Ascending aorta (tissue), 2 donors: Measurements from ENCODE around the gene PLD3. TPM values are rescaled to one million over a fixed set of nuclear protein-coding genes. Genes with fewer than 3 reads are reported as not detected.
A peak's percentile ranks its signal among the peaks of the same experiment; 100 is the strongest.

Experiments used
- DNase-seq, 2 donors: peaks; one replicate each; pipeline ENCODE4 v3.0.0-alpha.2; 2019; ENCODE audit warnings: low spot score in 2 of 2
- H3K27ac ChIP-seq, 2 donors: fragments of 200-600 bp; sonication (generic); one replicate each; pipeline ENCODE4 v1.5.1; 2016 to 2017; ENCODE audit warnings: mild to moderate bottlenecking in 1 of 2
- H3K27me3 ChIP-seq: fragments of 200-600 bp; sonication (generic); one replicate; pipeline ENCODE4 v1.5.1; 2017
- H3K36me3 ChIP-seq, 2 donors: fragments of 200-600 bp; sonication (generic); one replicate each; pipeline ENCODE4 v1.5.1; 2016
- H3K4me1 ChIP-seq, 2 donors: fragments of 200-600 bp; sonication (generic); one replicate each; pipeline ENCODE4 v1.5.1; 2016 to 2017; ENCODE audit warnings: mild to moderate bottlenecking in 1 of 2
- H3K4me3 ChIP-seq, 2 donors: fragments of 200-600 bp; sonication (generic); one replicate each; pipeline ENCODE4 v1.5.1; 2016 to 2017; ENCODE audit warnings: mild to moderate bottlenecking in 1 of 2
- H3K9me3 ChIP-seq, 2 donors: fragments of 200-600 bp; sonication (generic); one replicate each; pipeline ENCODE4 v1.5.1; 2016
- CTCF ChIP-seq, 3 experiments: fragments of 200-600 bp in 2 of 3; fragments of 450-650 bp in 1 of 3; sonication (generic) in 2 of 3; IDR thresholded peaks; one replicate each; pipeline ENCODE4 v1.5.1; 2016 to 2019; ENCODE audit warnings: antibody characterized with exemption in 3 of 3, mild to moderate bottlenecking in 1 of 3, moderate library complexity in 1 of 3
- intact Hi-C: fragments of 100-400 bp; cut with DNase I; formaldehyde crosslinking; loops from one replicate; pipeline ENCODE4 v1.15.1; 2023
- total RNA-seq: library from RNA; depleted of rRNA; stranded (reverse); fragments of >200 nt; gene quantifications from one replicate; pipeline ENCODE4 v1.1.0, GENCODE V29; 2016

PLD3 gene
- total RNA-seq, 1 donor from 2014 or later, result 345 TPM

GRCh38 chr19:40355975-40356680, 7.6 kb downstream of the PLD3 start:
- H3K4me3 ChIP-seq, result no peak overlapping the region
- no peaks in the 10 kb centered on the region for H3K4me1 ChIP-seq
- no peak for TF ChIP-seq CTCF (IDR thresholded peaks at IDR 0.05)
- H3K9me3 ChIP-seq, result no peaks in the 10 kb centered on the region
- no peak overlapping the region for H3K27ac ChIP-seq
- no peaks in the 10 kb centered on the region for H3K27me3 ChIP-seq
- DNase-seq, result no peak
- intact Hi-C loops, result no loop called here
- peaks cover 0 to 4% of the 10 kb centered on the region in 2 donors for H3K36me3 ChIP-seq

- intact Hi-C loops, result no loop called here
- no peak overlapping the region for H3K4me3 ChIP-seq
These were observed 8.4 kb downstream of the PLD3 start for GRCh38 chr19:40356681-40357595.

GRCh38 chr19:40357640-40358039, 9.1 kb downstream of the PLD3 start:
- no peak overlapping the region for H3K27ac ChIP-seq
- no peak overlapping the region for H3K4me3 ChIP-seq
- no peaks in the 10 kb centered on the region for H3K9me3 ChIP-seq
- intact Hi-C loops, result no loop called here
- DNase-seq, result no peak
- no peaks in the 10 kb centered on the region for H3K27me3 ChIP-seq
- peaks cover 0 to 4% of the 10 kb centered on the region in 2 donors for H3K36me3 ChIP-seq
- no peak for TF ChIP-seq CTCF (IDR thresholded peaks at IDR 0.05)
- H3K4me1 ChIP-seq, result no peaks in the 10 kb centered on the region

More at GRCh38 chr19:40356681-40357595, 8.4 kb downstream of the PLD3 start:
- no peak for TF ChIP-seq CTCF (IDR thresholded peaks at IDR 0.05)
- Histone ChIP-seq H3K9me3 (no peaks in the 10 kb centered on the region), H3K4me1 (no peaks in the 10 kb centered on the region), H3K36me3 (peaks cover 0 to 4% of the 10 kb centered on the region in 2 donors), H3K27me3 (no peaks in the 10 kb centered on the region), H3K27ac (no peak overlapping the region)
- no peak for DNase-seq

- Histone ChIP-seq H3K4me3 (no peak overlapping the region), H3K36me3 (peaks cover 0 to 4% of the 10 kb centered on the region in 2 donors), H3K9me3 (no peaks in the 10 kb centered on the region), H3K27ac (no peak overlapping the region), H3K27me3 (no peaks in the 10 kb centered on the region), H3K4me1 (no peaks in the 10 kb centered on the region)
- TF ChIP-seq CTCF (IDR thresholded peaks at IDR 0.05), result no peak
- peak in 1 of 2 donors; percentile 33 for DNase-seq
- intact Hi-C loops, result no loop called here
These were observed 10.3 kb downstream of the PLD3 start for GRCh38 chr19:40358773-40359172.

- intact Hi-C loops, result no loop called here
- Histone ChIP-seq H3K4me3 (no peak overlapping the region), H3K36me3 (peaks cover 0 to 4% of the 10 kb centered on the region in 2 donors), H3K27me3 (no peaks in the 10 kb centered on the region), H3K9me3 (no peaks in the 10 kb centered on the region), H3K4me1 (no peaks in the 10 kb centered on the region), H3K27ac (no peak overlapping the region)
- no peak for DNase-seq
- TF ChIP-seq CTCF (IDR thresholded peaks at IDR 0.05), result no peak
These were observed 11.7 kb downstream of the PLD3 start for GRCh38 chr19:40360020-40360707.
